H1 (cell line): ENCODE results near the gene COPA. TPM values are rescaled to one million over a fixed set of nuclear protein-coding genes. Genes with fewer than 3 reads are reported as not detected.

Experiments used
- CTCF ChIA-PET: fragments of 300-600 bp; sonication (Branson Sonifier 250); formaldehyde crosslinking; loops from one replicate; lab custom pipeline; 2021; ENCODE audit not compliant: partially characterized antibody; lab: Charles Lee
- POLR2A ChIA-PET: fragments of 300-600 bp; sonication (Branson Sonifier 250); formaldehyde crosslinking; loops from one replicate; lab custom pipeline; 2021; ENCODE audit warnings: inconsistent platforms; ENCODE audit not compliant: partially characterized antibody; lab: Charles Lee
- DNase-seq, 2 experiments: peaks; one replicate each; pipeline versions ENCODE4 v3.0.0 to v3.0.0-alpha.2; 2010 to 2022; ENCODE audit warnings: low spot score in 2 of 2, low read depth in 1 of 2, mixed read lengths in 1 of 2
- FAIRE-seq: peaks from 2 replicates; lab custom pipeline; 2011; peaks lifted over from hg19 to GRCh38; lab: Jason Lieb, UNC
- H2AFZ ChIP-seq: 2 replicates; pipeline ENCODE4 v1.8.1; 2012; ENCODE audit warnings: low read length, inconsistent platforms
- H2AK5ac ChIP-seq: 2 replicates; pipeline ENCODE4 v1.6.1; 2013; ENCODE audit warnings: low read depth, low read length
- H2BK120ac ChIP-seq: replicated peaks from 2 replicates; pipeline ENCODE3; 2013; ENCODE audit warnings: low read depth, low read length, inconsistent platforms
- H2BK12ac ChIP-seq: 2 replicates; pipeline ENCODE4 v1.6.1; 2013; ENCODE audit warnings: low read depth, low read length
- H2BK15ac ChIP-seq: 2 replicates; pipeline ENCODE4 v1.6.1; 2013; ENCODE audit warnings: low read length
- H2BK20ac ChIP-seq: 2 replicates; pipeline ENCODE4 v1.6.1; 2013; ENCODE audit warnings: low read length
- H2BK5ac ChIP-seq: 2 replicates; pipeline ENCODE4 v1.6.1; 2013; ENCODE audit warnings: low read depth, low read length
- H3K14ac ChIP-seq: 2 replicates; pipeline ENCODE4 v1.6.1; 2013; ENCODE audit warnings: inconsistent platforms; ENCODE audit not compliant: insufficient read length
- H3K18ac ChIP-seq: 2 replicates; pipeline ENCODE4 v1.6.1; 2013; ENCODE audit warnings: low read length; ENCODE audit errors: extremely low read depth
- H3K23ac ChIP-seq: 2 replicates; pipeline ENCODE4 v1.6.1; 2013; ENCODE audit warnings: inconsistent platforms; ENCODE audit not compliant: insufficient read length
- H3K23me2 ChIP-seq: 2 replicates; pipeline ENCODE4 v1.6.1; 2013; ENCODE audit warnings: low read depth, low read length
- H3K27ac ChIP-seq: 2 replicates; pipeline ENCODE4 v1.6.1; 2011; ENCODE audit warnings: low read depth, low read length, inconsistent platforms
- H3K27me3 ChIP-seq, 4 experiments: replicated peaks in 1 of 4; 1 replicate in 1 of 4; 2 replicates in 3 of 4; pipeline versions ENCODE4 v1.6.1 to v1.8.1; 2011 to 2013; ENCODE audit warnings: low read length in 3 of 4, mild to moderate bottlenecking in 3 of 4, inconsistent platforms in 2 of 4, mixed read lengths in 2 of 4, moderate library complexity in 1 of 4; ENCODE audit not compliant: control insufficient read depth in 3 of 4, insufficient read depth in 3 of 4; ENCODE audit errors: extremely low read depth in 1 of 4
- H3K36me3 ChIP-seq, 4 experiments: 2 replicates each; pipeline versions ENCODE4 v1.6.1 to v1.8.1; 2011 to 2013; ENCODE audit warnings: mild to moderate bottlenecking in 4 of 4, low read length in 3 of 4, moderate library complexity in 2 of 4, control low read depth in 1 of 4, inconsistent platforms in 1 of 4; ENCODE audit not compliant: insufficient read depth in 4 of 4, control insufficient read depth in 2 of 4
- H3K4ac ChIP-seq: replicated peaks from 2 replicates; pipeline ENCODE3; 2013; ENCODE audit warnings: low read length, low read depth, mixed read lengths, inconsistent platforms; ENCODE audit not compliant: insufficient read length
- H3K4me1 ChIP-seq, 4 experiments: replicated peaks in 1 of 4; 1 replicate in 1 of 4; 2 replicates in 3 of 4; pipeline versions ENCODE4 v1.6.1 to v1.8.1; 2011 to 2013; ENCODE audit warnings: low read length in 3 of 4, inconsistent platforms in 2 of 4, mixed read lengths in 1 of 4; ENCODE audit not compliant: insufficient read depth in 4 of 4, control insufficient read depth in 3 of 4
- H3K4me2 ChIP-seq, 2 experiments: 2 replicates each; pipeline versions ENCODE4 v1.6.1 to v1.8.1; 2011 to 2013; ENCODE audit warnings: low read depth in 2 of 2, low read length in 2 of 2, control low read depth in 1 of 2, inconsistent platforms in 1 of 2, mild to moderate bottlenecking in 1 of 2; ENCODE audit not compliant: insufficient read depth in 1 of 2
- H3K4me3 ChIP-seq, 4 experiments: fragments of 200-600, 300-600 bp in 1 of 4; sonication (generic), shearing (Covaris generic), sonication (Bioruptor Twin) in 1 of 4; 2 replicates each; pipeline versions ENCODE4 v1.5.1 to v1.8.1; 2011 to 2016; ENCODE audit warnings: low read length in 4 of 4, low read depth in 3 of 4, control low read depth in 2 of 4, inconsistent platforms in 2 of 4, mild to moderate bottlenecking in 2 of 4, mixed read lengths in 1 of 4, moderate library complexity in 1 of 4; ENCODE audit not compliant: insufficient read depth in 2 of 4; ENCODE audit errors: extremely low read depth in 1 of 4
- H3K56ac ChIP-seq: replicated peaks from 2 replicates; pipeline ENCODE3; 2013; ENCODE audit warnings: low read depth, mild to moderate bottlenecking, mixed read lengths, low read length, inconsistent platforms; ENCODE audit not compliant: insufficient read length
- H3K79me1 ChIP-seq: 2 replicates; pipeline ENCODE4 v1.6.1; 2013; ENCODE audit warnings: low read depth, low read length, control low read depth
- H3K79me2 ChIP-seq, 2 experiments: 2 replicates each; pipeline versions ENCODE4 v1.6.1 to v1.8.1; 2012 to 2013; ENCODE audit warnings: low read length in 2 of 2, mild to moderate bottlenecking in 2 of 2, inconsistent platforms in 1 of 2; ENCODE audit not compliant: insufficient read depth in 2 of 2, control insufficient read depth in 1 of 2
- H3K9ac ChIP-seq, 4 experiments: replicated peaks in 1 of 4; 1 replicate in 1 of 4; 2 replicates in 3 of 4; pipeline versions ENCODE4 v1.6.1 to v1.8.1; 2011 to 2013; ENCODE audit warnings: low read depth in 3 of 4, low read length in 3 of 4, control low read depth in 2 of 4, mild to moderate bottlenecking in 2 of 4, moderate library complexity in 2 of 4, inconsistent platforms in 1 of 4; ENCODE audit errors: extremely low read depth in 1 of 4
- H3K9me3 ChIP-seq, 2 experiments: 2 replicates each; pipeline versions ENCODE4 v1.6.1 to v1.8.1; 2012 to 2013; ENCODE audit warnings: mild to moderate bottlenecking in 2 of 2, moderate library complexity in 2 of 2, control low read depth in 1 of 2, inconsistent platforms in 1 of 2, low read depth in 1 of 2, low read length in 1 of 2, mixed read lengths in 1 of 2; ENCODE audit not compliant: insufficient read depth in 2 of 2
- H4K20me1 ChIP-seq, 2 experiments: replicated peaks in 1 of 2; 2 replicates each; pipeline versions ENCODE3 to v1.8.1; 2011 to 2013; ENCODE audit warnings: inconsistent platforms in 2 of 2, low read length in 2 of 2, mild to moderate bottlenecking in 1 of 2; ENCODE audit not compliant: insufficient read depth in 2 of 2, control insufficient read depth in 1 of 2
- H4K5ac ChIP-seq: 2 replicates; pipeline ENCODE4 v1.6.1; 2013; ENCODE audit warnings: low read length, low read depth, mixed read lengths, inconsistent platforms; ENCODE audit not compliant: insufficient read length
- H4K8ac ChIP-seq: 2 replicates; pipeline ENCODE4 v1.8.0; 2013; ENCODE audit warnings: mild to moderate bottlenecking, moderate library complexity, low read length, inconsistent platforms; ENCODE audit not compliant: insufficient read depth; ENCODE audit errors: extremely low read depth
- H4K91ac ChIP-seq: replicated peaks from 2 replicates; pipeline ENCODE3; 2013; ENCODE audit warnings: low read length, mixed read lengths, inconsistent platforms; ENCODE audit not compliant: insufficient read length
- EP300 ChIP-seq, 2 experiments: IDR thresholded peaks; 1 replicate in 1 of 2; 2 replicates in 1 of 2; pipeline ENCODE4 v1.6.1; 2011 to 2012; ENCODE audit warnings: low read depth in 2 of 2, low read length in 2 of 2, mild to moderate bottlenecking in 2 of 2, borderline replicate concordance in 1 of 2, inconsistent platforms in 1 of 2, moderate library complexity in 1 of 2
- RAD21 ChIP-seq, 2 experiments: IDR thresholded peaks in 1 of 2; conservative IDR thresholded peaks in 1 of 2; 2 replicates each; pipeline ENCODE4 v1.6.1; 2011; ENCODE audit warnings: low read depth in 2 of 2, low read length in 2 of 2, improper control_type of control experiment in 1 of 2, inconsistent platforms in 1 of 2, mild to moderate bottlenecking in 1 of 2, moderate library complexity in 1 of 2
- WGBS, 2 experiments: shearing (Covaris generic) in 1 of 2; methylation state at CpG; one replicate each; pipeline versions ENCODE4 v1.1.6 to v1.1.7; 2013 to 2015; ENCODE audit warnings: low lambda C conversion rate in 2 of 2, mixed read lengths in 2 of 2, inconsistent platforms in 1 of 2, low coverage in 1 of 2, missing lambda C conversion rate in 1 of 2; ENCODE audit not compliant: insufficient replicate concordance in 2 of 2, insufficient coverage in 1 of 2, insufficient read length in 1 of 2; ENCODE audit errors: extremely low coverage in 1 of 2, missing lambda C conversion rate in 1 of 2; 5-methylcytosine and 5-hydroxymethylcytosine counted together
- polyA plus RNA-seq, 7 experiments: library from polyadenylated mRNA; depleted of rRNA in 3 of 7; stranded (reverse) in 5 of 7; unstranded in 2 of 7; fragments of >200 nt in 5 of 7; fragments of 200-250 nt in 2 of 7; gene quantifications; 1 replicate in 5 of 7; 2 replicates in 1 of 7; 4 replicates in 1 of 7; pipeline versions ENCODE4 v1.2.1 to v1.2.3, GENCODE V29; 2011 to 2013; ENCODE audit warnings: missing spikeins in 2 of 7, mixed read lengths in 2 of 7
- total RNA-seq: library from RNA; stranded (reverse); fragmentation: NEBNext Ultra II Directional; extraction: Animal tissue kit (Norgen Biotek cat#: 25700); gene quantifications from 2 replicates; pipeline ENCODE4 v1.2.1, GENCODE V29; 2021
- TF ChIP-seq, protein P1 (sequence below): IDR thresholded peaks from 2 replicates; pipeline ENCODE4 v1.6.1; 2012; ENCODE audit warnings: low read length, inconsistent platforms
- TF ChIP-seq, protein P2 (sequence below), 3 experiments: IDR thresholded peaks; 1 replicate in 2 of 3; 2 replicates in 1 of 3; pipeline versions ENCODE4 v1.5.1 to v1.6.1; 2011; ENCODE audit warnings: low read length in 3 of 3, mild to moderate bottlenecking in 3 of 3, inconsistent platforms in 2 of 3, low read depth in 1 of 3, moderate library complexity in 1 of 3; ENCODE audit not compliant: insufficient read depth in 1 of 3; ENCODE audit errors: control extremely low read depth in 1 of 3

The COPA gene
- total and polyA plus RNA-seq, 2 of the 8 experiments (the other 6 are each of a cell fraction or from before 2014, with no cell fraction given) = 78.2 to 115 TPM

DNA sequence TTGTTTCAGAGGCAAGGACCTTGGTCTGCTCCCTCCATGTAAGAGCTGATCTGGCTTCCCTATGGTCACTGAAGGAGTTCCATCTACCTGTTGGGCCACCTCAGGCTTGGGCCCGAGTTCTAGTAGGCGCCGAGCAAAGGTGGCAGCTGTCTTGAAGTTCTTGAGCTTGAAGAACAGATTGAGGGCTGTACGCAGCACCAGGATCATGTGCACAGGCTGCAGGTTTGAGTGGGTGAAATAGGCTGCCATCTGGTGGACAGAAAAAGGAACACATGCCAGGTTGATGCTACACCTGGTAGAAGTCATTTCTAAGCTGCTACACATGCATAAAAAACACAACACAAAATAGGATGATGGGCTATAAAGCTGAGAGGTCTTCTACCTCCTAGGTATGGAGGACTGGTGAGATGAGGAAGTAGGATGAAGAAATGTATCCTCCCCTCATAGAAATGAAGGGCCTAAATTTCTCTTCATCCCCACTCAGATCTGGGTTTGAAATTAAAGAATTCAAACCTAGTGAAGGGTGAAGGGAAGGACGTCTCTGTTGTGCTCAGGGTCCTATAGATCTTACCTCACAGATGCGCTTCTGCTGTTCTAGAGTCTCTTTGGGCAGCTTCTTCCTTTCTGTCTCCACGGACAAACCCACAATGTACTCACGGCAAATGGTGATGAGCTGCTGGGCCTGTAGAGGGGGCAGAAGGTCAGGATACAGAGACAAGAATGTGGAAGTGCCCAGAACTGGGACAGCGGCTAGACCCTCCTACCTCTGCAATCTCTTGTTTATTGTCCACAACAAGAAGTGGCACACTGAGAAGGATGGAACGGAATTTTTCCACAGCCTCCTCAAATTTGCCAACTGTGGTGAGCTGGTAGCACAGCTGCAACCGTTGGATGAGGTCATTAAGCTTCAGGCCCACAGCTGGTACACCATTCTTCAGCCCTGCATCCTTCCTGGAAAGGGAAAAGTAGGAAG is 51.5 kb downstream of the COPA start:
- Histone ChIP-seq H2AK5ac (no peak overlapping the region), H3K79me2 (no peaks in the 10 kb centered on the region), H3K23me2 (no peaks in the 10 kb centered on the region), H2BK20ac (no peak overlapping the region), H3K23ac (no peak overlapping the region), H3K18ac (no peak overlapping the region), H3K4me2 (no peak overlapping the region), H3K79me1 (no peaks in the 10 kb centered on the region), H2BK120ac (no peak overlapping the region), H3K36me3 (peaks cover 27 to 74% (median 63%) of the 10 kb centered on the region in 4 experiments), H2BK5ac (no peak overlapping the region), H3K4me3 (no peak overlapping the region), H3K9me3 (no peaks in the 10 kb centered on the region), H2BK15ac (no peak overlapping the region), H3K56ac (no peak overlapping the region), H3K4me1 (no peaks in the 10 kb centered on the region), H2BK12ac (no peak overlapping the region), H3K9ac (no peak overlapping the region), H3K27me3 (no peaks in the 10 kb centered on the region), H3K27ac (no peak overlapping the region), H2AFZ (no peak overlapping the region), H3K14ac (no peak overlapping the region), H4K91ac (no peak overlapping the region), H4K8ac (no peak overlapping the region), H4K5ac (no peak overlapping the region), H3K4ac (no peak overlapping the region), H4K20me1 (peaks cover 0 to 2% of the 10 kb centered on the region in 2 experiments)
- ChIA-PET POLR2A (interaction anchor here (0.5 to 2.3 kb wide), 14 partner anchors 10 to 171 kb away, joined by 3 to 10 read pairs (median 4); partner anchors contain the start of gene DCAF8), CTCF (interaction anchor here (0.8 to 7.2 kb wide), 83 partner anchors 10 to 514 kb away, joined by 3 to 83 read pairs (median 5); partner anchors contain the start of genes CASQ1, DCAF8, KCNJ9 and NHLH1)
- 87% methylated on average over 11 of the region's 11 CpGs; no CpG with 5 or more reads in 1 of the 2 experiments for whole genome bisulfite sequencing, 2 experiments
- FAIRE-seq (peak; percentile 88), DNase-seq (peak in 1 of 2 experiments; percentile 62)
- TF ChIP-seq EP300 (IDR thresholded peaks at IDR 0.05; ENCODE audit: borderline replicate concordance in 1 of 2, low read depth in 2 of 2, low read length in 2 of 2) (no peak), RAD21 (IDR thresholded peaks at IDR 0.05 in 1 of 2, conservative IDR thresholded peaks at IDR 0.05 in 1 of 2; ENCODE audit: low read depth in 2 of 2, low read length in 2 of 2) (peak; percentile 58 to 59)
- TF ChIP-seq, protein P1, sequence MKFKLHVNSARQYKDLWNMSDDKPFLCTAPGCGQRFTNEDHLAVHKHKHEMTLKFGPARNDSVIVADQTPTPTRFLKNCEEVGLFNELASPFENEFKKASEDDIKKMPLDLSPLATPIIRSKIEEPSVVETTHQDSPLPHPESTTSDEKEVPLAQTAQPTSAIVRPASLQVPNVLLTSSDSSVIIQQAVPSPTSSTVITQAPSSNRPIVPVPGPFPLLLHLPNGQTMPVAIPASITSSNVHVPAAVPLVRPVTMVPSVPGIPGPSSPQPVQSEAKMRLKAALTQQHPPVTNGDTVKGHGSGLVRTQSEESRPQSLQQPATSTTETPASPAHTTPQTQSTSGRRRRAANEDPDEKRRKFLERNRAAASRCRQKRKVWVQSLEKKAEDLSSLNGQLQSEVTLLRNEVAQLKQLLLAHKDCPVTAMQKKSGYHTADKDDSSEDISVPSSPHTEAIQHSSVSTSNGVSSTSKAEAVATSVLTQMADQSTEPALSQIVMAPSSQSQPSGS = no peak
- TF ChIP-seq, protein P2, sequence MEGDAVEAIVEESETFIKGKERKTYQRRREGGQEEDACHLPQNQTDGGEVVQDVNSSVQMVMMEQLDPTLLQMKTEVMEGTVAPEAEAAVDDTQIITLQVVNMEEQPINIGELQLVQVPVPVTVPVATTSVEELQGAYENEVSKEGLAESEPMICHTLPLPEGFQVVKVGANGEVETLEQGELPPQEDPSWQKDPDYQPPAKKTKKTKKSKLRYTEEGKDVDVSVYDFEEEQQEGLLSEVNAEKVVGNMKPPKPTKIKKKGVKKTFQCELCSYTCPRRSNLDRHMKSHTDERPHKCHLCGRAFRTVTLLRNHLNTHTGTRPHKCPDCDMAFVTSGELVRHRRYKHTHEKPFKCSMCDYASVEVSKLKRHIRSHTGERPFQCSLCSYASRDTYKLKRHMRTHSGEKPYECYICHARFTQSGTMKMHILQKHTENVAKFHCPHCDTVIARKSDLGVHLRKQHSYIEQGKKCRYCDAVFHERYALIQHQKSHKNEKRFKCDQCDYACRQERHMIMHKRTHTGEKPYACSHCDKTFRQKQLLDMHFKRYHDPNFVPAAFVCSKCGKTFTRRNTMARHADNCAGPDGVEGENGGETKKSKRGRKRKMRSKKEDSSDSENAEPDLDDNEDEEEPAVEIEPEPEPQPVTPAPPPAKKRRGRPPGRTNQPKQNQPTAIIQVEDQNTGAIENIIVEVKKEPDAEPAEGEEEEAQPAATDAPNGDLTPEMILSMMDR (IDR thresholded peaks at IDR 0.05; ENCODE audit: control extremely low read depth in 1 of 3, insufficient read depth in 1 of 3, low read depth in 1 of 3, low read length in 3 of 3) = peak; percentile 69 to 94 (median 71)
